Measurements from ENCODE around the gene RPP40. TPM values are rescaled to one million over a fixed set of nuclear protein-coding genes. Genes with fewer than 3 reads are reported as not detected.

The RPP40 gene
- total RNA-seq, 4 donors from 2014 or later: 1.6 to 8.7 (median 4.6) TPM; not detected in 1

GRCh38 chr6:4987432-4987831, 16.4 kb downstream of the RPP40 start:
- WGBS, 2 donors (ENCODE audit: low coverage in 1 of 2): 74% methylated on average over 4 of the region's 4 CpGs; no CpG with 5 or more reads in 1 of the 2 donors
- DNase-seq: no peak
- TF ChIP-seq POLR2A (IDR thresholded peaks at IDR 0.05): no peak
- TF ChIP-seq, protein P1, sequence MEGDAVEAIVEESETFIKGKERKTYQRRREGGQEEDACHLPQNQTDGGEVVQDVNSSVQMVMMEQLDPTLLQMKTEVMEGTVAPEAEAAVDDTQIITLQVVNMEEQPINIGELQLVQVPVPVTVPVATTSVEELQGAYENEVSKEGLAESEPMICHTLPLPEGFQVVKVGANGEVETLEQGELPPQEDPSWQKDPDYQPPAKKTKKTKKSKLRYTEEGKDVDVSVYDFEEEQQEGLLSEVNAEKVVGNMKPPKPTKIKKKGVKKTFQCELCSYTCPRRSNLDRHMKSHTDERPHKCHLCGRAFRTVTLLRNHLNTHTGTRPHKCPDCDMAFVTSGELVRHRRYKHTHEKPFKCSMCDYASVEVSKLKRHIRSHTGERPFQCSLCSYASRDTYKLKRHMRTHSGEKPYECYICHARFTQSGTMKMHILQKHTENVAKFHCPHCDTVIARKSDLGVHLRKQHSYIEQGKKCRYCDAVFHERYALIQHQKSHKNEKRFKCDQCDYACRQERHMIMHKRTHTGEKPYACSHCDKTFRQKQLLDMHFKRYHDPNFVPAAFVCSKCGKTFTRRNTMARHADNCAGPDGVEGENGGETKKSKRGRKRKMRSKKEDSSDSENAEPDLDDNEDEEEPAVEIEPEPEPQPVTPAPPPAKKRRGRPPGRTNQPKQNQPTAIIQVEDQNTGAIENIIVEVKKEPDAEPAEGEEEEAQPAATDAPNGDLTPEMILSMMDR (IDR thresholded peaks at IDR 0.05): no peak
- no peak for TF ChIP-seq EP300 (IDR thresholded peaks at IDR 0.05; ENCODE audit: low read depth)
- TF ChIP-seq POLR2AphosphoS5 (IDR thresholded peaks at IDR 0.05): no peak
- Histone ChIP-seq H3K36me3 (no peaks in the 10 kb centered on the region), H3K27me3 (no peaks in the 10 kb centered on the region), H3K4me3 (no peak overlapping the region), H3K9me3 (no peaks in the 10 kb centered on the region), H3K27ac (no peak overlapping the region), H3K4me1 (no peaks in the 10 kb centered on the region)
- in situ Hi-C loops (cut with MboI; ENCODE audit: low pct_ligation_motif_present in 1 of 4, low pct_unique_long_range_greater_than_20kb in 1 of 4, low sequenced_read_pairs in 3 of 4): no loop called here
- intact Hi-C loops (cut with DNase I; ENCODE audit: low total_unique reads): no loop called here

DNA sequence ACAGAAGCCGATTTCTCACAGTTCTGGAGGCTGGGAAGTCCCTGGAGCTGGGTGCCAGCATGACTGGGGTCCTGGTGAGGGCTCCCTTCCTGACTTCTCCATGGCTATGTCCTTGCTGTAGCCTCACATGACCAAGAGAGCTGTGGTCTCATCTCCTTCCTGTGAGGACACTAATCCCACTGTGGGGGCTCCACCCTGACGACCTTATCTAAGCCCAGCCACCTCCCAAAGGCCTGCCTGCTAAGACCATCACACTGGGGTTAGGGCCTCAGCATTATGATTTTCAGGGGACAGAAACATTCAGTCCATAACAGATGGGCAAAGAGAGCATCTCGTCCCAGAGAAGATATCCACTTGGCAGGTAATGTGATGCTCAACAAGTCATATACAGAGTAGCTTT, 16.8 kb downstream of the RPP40 start:
- in situ Hi-C loops (cut with MboI; ENCODE audit: low pct_ligation_motif_present in 1 of 4, low pct_unique_long_range_greater_than_20kb in 1 of 4, low sequenced_read_pairs in 3 of 4) (no loop called here), intact Hi-C loops (cut with DNase I; ENCODE audit: low total_unique reads) (no loop called here)

DNA sequence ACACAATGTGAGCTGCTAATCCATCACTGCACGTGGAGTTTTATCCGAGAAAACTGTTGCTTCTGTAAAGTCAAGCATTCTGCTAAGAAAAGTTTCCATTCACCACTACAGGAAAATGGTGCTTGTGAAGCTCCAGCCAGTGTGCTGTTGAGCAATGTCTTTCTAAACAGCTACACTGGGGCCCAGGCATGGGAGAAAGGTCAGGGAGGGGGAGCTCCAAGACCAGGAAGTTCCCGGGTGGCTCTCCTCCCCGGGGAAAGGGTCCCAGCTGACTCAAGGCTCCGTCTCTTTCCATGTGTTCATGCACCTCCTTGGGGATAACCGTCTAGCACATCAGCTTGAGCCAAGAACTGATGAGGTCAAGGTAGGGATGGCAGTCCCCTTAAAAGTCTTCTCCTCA, 20.5 kb downstream of the RPP40 start:
- in situ Hi-C loops (cut with MboI; ENCODE audit: low pct_ligation_motif_present in 1 of 4, low pct_unique_long_range_greater_than_20kb in 1 of 4, low sequenced_read_pairs in 3 of 4): no loop called here

More for the DNA sequence above, 16.8 kb downstream of the RPP40 start:
- H3K27me3 ChIP-seq: no peaks in the 10 kb centered on the region
- H3K9me3 ChIP-seq: no peaks in the 10 kb centered on the region
- 78% methylated on average over 3 of the region's 3 CpGs; no CpG with 5 or more reads in 1 of the 2 donors for WGBS, 2 donors (ENCODE audit: low coverage in 1 of 2)
- no peaks in the 10 kb centered on the region for H3K4me1 ChIP-seq
- H3K27ac ChIP-seq: no peak overlapping the region
- H3K4me3 ChIP-seq: no peak overlapping the region
- no peaks in the 10 kb centered on the region for H3K36me3 ChIP-seq
- TF ChIP-seq EP300 (IDR thresholded peaks at IDR 0.05; ENCODE audit: low read depth) (no peak), POLR2A (IDR thresholded peaks at IDR 0.05) (no peak), POLR2AphosphoS5 (IDR thresholded peaks at IDR 0.05) (no peak)
- TF ChIP-seq, protein P1 (IDR thresholded peaks at IDR 0.05): no peak
- no peak for DNase-seq

DNA sequence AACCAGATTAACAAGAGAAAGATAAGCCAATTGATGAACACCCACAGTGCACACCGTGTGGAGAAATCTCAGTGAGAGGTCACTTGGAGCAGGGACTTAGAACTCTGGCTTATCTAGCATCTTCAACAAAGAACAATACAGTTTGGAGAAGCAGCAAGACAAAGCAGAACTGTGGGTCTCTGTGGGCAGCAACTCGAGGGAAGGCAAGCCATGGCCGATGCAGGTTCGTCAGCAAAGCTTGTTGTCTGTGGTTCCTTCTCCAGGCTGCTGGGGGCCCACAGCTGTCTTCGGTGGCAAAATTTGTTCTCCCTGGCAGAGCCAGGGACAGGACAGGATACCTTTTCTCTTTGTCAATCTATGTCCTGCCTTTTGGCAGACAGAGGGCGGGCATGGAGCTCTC, 22.1 kb downstream of the RPP40 start:
- in situ Hi-C loops (cut with MboI; ENCODE audit: low pct_ligation_motif_present in 1 of 4, low pct_unique_long_range_greater_than_20kb in 1 of 4, low sequenced_read_pairs in 3 of 4) (no loop called here), intact Hi-C loops (cut with DNase I; ENCODE audit: low total_unique reads) (no loop called here)
- WGBS, 2 donors (ENCODE audit: low coverage in 1 of 2): 80% methylated on average over 1 to 6 of the region's 6 CpGs
- TF ChIP-seq, protein P1 (IDR thresholded peaks at IDR 0.05): no peak
- TF ChIP-seq EP300 (IDR thresholded peaks at IDR 0.05; ENCODE audit: low read depth): no peak
- TF ChIP-seq POLR2AphosphoS5 (IDR thresholded peaks at IDR 0.05): no peak
- no peak for TF ChIP-seq POLR2A (IDR thresholded peaks at IDR 0.05)
- Histone ChIP-seq H3K36me3 (no peaks in the 10 kb centered on the region), H3K9me3 (no peaks in the 10 kb centered on the region), H3K4me1 (no peaks in the 10 kb centered on the region), H3K27me3 (no peaks in the 10 kb centered on the region), H3K27ac (no peak overlapping the region), H3K4me3 (no peak overlapping the region)
- no peak for DNase-seq

More for the DNA sequence above, 20.5 kb downstream of the RPP40 start:
- Histone ChIP-seq H3K9me3 (no peaks in the 10 kb centered on the region), H3K27me3 (no peaks in the 10 kb centered on the region), H3K4me1 (no peaks in the 10 kb centered on the region), H3K36me3 (no peaks in the 10 kb centered on the region), H3K4me3 (no peak overlapping the region), H3K27ac (no peak overlapping the region)
- WGBS, 2 donors (ENCODE audit: low coverage in 1 of 2): 70 to 90% methylated on average over 2 to 6 of the region's 6 CpGs
- DNase-seq: no peak
- TF ChIP-seq, protein P1 (IDR thresholded peaks at IDR 0.05): no peak
- TF ChIP-seq EP300 (IDR thresholded peaks at IDR 0.05; ENCODE audit: low read depth) (no peak), POLR2A (IDR thresholded peaks at IDR 0.05) (no peak), POLR2AphosphoS5 (IDR thresholded peaks at IDR 0.05) (no peak)
- intact Hi-C loops (cut with DNase I; ENCODE audit: low total_unique reads): no loop called here
